Inferior parietal cortex (tissue), 1 donor: ENCODE results near the gene HADHA.
A peak's percentile ranks its signal among the peaks of the same experiment; 100 is the strongest.
"Not testable (repeated sequence)": the region's sequence is repeated elsewhere in the genome, so short reads cannot be mapped to it uniquely, and the experiment has no call there.

Experiments
- DNase-seq: peaks from one replicate; pipeline ENCODE4 v3.0.0-alpha.2; 2016; ENCODE audit errors: extremely low spot score

The HADHA gene

DNA sequence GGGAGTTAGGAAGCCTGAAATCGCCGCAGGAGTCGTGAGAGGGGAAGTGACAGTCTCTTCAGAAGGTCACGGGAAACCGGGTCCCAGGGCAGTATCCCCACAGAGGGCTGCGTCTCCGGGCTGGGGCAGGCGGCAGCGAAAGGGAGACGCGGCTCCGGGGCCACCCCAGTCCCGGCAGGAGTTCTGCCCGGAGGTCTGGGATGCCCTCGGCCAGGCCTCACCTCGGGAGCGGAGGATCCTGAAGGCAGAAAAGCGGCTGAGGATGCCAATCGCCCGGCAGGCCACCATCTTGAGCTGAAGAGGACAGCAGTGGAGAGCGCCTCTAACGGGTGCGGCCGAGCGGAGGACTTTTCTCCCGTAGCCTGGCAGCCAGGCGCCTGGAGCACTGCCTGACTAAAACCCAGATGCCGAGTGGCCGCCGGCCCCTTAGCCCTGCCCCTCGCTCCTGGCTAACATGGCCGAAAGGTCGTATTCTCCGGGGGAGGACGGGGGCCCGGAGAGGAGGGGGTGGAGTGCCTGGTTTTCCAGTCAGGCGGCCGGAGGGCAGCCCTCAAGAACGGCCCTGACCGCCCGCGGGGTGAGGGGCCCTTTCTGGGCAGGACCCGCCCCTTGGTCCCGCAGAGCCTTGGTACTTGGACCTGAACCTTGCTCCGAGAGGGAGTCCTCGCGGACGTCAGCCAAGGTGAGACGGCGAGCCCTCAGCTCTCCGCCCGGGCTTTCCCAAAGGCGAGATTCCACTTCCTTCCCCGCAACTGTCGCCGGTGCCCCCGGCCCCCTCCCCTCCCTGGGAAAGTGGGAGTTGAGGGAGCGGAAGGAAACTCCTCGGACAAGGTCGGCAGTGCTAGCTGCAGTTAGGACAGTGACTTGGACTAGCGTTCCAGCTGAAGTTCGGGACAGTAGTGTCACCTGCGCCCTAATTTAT, at the start of gene HADHA, which contains the start of gene HADHB:
Gene HADHA, minus strand, starts transcription at position 324 of the 922 bp plus-strand sequence. Its CDS starts 36 bp downstream, at position 288.
Gene HADHB, plus strand, starts transcription at position 631 of the 922 bp plus-strand sequence. CDS start 9,316 bp downstream, outside the sequence.
- DNase-seq: peak; percentile 85

DNA sequence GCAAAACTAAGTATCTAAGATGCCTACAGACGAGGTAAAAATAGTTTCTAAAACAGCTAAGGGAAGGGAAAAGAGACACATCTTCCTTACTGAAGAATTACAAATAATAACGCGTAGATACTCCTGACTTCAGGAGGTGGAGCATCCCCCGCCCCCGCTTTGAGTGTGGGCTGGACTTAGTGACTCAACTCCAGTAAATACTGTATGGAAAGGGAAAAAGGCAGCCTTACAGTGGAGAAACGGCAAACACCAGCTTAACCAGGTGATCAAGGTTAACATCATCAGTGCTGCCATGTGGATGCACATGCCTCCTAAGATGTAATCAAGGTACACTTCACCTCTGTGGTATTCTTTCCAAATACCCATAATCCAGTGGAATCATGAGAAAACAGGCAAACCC, 48.2 kb upstream of the HADHA start:
- no peak for DNase-seq

DNA sequence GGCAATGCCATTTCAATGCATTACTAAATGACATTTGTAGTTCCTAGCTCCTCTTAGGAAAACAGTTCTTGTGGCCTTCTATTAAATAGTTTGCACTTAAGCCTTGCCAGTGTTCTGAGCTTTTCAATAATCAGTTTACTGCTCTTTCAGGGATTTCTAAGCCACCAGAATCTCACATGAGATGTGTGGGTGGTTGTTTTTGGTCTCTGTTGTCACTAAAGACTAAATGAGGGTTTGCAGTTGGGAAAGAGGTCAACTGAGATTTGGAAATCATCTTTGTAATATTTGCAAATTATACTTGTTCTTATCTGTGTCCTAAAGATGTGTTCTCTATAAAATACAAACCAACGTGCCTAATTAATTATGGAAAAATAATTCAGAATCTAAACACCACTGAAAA, 45.6 kb upstream of the HADHA start:
- DNase-seq: no peak

DNA sequence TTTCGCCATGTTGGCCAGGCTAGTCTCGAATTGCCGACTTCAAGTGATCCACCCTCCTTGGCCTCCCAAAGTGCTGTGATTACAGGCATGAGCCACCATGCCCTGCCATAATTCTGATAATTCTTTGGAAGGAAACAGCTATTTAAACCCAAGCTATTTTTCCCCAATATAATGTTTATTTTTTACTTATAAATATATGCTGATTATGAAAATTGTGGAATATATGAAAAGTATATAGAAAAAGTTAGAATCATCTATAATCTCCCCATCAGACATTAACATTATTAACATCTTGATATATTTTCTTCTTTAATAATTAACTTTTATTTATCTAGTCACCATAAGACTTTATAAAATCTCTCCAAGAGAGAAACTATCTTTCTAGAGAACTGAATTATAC, 41.5 kb upstream of the HADHA start:
- no peak for DNase-seq

DNA sequence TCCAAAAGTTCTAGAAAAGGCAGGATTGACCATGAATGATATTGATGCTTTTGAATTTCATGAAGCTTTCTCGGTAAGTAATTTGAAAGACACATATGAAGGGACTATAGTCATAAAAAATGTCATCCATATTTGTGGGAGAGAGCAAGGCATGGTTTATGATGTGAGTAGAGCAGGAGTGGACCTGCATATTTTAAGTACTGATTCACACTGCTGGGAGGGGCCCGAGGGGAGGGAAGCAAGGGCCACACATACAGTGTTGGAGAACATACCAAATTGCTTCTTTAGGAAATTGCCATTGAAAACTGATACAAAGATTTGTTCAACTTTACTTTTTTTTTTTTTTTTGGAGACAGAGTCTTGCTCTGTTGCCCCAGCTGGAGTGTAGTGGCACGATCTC, 39.7 kb upstream of the HADHA start:
- no peak for DNase-seq

DNA sequence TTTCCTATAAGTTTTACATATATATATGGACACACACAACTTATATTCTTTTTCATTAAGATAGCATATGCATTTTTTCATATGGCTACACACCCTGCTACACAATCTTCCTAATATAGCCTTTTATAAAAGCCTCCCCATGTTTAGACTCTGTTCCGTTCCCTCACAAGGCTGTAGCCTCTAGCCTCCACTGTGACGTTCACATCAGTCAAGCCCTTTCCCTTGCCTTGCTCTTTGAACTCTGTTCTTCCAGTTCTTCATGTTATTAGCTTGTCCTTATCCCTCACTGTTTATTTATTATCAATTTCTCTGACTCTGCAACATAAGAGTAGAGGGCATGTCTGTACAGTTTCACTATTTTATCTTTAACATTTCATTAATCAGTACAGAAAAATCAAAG, 39.2 kb upstream of the HADHA start:
- DNase-seq: no peak

DNA sequence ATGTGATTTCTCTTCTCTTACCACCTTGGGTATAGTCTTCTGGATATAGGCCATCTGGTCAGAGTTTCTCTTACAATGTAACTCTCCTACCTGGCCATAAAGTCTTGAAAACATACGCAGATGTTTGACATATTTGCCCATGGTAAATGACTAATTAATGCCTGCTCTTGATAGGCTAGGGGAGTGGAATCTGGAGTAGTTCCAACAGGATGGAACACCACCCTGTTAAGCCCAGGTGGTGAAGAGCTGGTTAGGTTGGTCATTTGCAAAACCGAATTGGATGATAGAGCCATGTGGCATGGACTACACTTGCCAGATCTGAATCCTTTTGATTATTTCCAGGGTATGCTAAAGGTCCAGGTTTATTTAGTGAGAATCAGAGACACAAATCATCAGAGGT, 36.8 kb upstream of the HADHA start:
- DNase-seq: no peak

DNA sequence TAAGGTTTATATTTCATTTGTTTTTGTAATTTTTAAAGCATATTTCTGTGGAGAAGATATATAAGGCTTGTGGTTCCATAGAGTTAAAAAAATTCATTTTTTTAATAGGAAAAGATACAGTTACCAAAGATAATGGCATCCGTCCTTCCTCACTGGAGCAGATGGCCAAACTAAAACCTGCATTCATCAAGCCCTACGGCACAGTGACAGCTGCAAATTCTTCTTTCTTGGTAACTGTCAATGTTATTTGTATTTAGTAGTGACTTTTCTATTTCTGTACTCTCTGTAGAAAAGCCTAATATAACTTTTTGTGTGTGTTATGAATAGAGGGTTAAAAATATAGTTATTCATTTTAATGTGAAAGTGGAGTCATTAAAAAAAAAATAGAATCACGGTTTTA, 35.5 kb upstream of the HADHA start:
- DNase-seq: no peak

DNA sequence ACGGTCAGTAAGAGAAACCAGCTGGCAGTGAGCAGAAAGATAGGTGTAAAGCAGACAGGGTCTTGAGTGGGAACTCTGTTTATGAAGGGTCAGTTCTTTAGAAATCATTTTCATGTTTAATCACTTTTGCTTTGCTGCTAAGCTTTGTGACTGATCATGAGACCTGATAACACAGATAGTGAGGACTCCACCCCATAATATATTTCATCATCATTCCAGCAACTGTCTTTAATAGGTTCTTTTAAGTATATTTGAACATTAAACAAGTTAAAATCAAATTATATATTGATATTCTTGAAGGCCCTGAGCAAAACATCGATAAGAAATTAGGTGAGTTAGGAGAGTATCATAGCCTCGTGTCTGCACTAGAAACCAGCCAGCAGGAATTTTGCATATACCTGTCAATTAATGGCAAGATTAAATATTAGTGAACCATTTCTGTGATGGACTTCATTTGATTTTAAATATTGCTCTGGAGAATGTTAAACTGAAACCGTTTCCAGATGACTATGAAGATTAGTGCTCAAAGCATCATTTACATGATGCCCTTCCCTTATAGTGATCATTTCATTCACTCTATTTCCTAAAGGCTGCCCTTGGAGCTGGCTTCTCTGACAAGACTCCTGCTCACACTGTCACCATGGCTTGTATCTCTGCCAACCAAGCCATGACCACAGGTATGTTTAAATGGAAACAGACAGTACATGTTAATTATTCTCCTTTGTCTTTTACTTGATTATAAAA, 32.2 kb upstream of the HADHA start:
- no peak for DNase-seq

DNA sequence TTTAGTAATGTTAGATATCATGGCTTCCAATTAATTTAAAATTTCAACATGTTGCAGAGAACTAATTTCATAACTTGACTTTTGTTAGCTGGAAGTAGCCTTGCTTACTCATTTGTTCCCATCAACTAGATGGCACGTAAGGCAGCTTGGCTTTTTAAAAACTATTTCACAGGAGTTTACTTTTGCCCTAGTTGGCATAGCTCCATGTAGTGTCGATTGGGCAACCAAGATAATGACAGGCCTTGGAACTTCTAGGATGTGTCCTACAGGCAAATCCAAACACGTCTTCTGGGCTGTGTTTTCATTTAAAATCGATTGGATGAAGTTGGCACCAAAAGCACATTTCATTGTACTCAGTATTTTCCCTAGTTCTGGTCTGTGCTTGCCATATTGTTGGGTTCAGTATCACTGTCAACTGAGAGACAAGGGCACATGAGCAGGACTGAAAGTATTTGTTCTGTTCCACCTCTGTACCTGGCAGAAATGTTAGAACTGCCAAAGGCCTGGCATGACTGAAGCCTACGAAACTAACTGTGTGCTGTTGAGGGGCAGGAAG, 29.7 kb upstream of the HADHA start:
- DNase-seq: no peak

DNA sequence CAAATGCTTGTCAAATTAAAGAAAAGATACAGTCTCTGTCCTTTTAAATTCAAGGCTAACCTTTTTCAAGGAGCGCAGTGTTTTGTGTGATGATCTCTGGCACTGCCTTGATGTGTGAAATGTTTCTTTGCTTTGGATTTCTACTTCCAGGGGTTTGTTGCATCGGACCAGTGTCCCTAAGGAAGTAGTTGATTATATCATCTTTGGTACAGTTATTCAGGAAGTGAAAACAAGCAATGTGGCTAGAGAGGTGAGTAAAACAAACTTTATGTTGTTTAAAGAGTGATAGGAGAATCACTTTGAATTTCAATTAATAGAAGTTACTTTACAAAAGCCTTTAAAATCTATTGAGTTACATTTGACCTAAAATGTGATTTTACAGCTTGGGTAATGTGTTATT, 29.1 kb upstream of the HADHA start:
- DNase-seq: no peak

DNA sequence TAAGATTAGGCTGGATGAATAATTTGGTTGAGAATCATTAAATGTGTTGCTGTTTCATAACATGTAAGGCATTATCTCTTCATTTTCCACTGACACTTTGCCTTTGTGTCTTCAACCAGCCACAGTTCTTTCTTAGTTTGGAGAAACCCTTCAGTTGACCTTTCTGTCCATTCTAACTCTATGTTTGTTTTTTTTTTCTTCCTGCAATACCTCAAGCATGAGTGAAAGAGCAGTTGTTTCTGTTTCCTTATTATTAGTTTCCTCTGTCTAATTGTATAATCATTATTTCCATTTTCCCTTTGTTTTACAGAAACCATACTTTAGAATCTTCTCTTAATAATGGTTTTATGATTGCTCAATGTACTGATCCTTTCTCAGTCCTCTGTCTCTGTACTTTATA, 25.9 kb upstream of the HADHA start:
- DNase-seq: no peak

DNA sequence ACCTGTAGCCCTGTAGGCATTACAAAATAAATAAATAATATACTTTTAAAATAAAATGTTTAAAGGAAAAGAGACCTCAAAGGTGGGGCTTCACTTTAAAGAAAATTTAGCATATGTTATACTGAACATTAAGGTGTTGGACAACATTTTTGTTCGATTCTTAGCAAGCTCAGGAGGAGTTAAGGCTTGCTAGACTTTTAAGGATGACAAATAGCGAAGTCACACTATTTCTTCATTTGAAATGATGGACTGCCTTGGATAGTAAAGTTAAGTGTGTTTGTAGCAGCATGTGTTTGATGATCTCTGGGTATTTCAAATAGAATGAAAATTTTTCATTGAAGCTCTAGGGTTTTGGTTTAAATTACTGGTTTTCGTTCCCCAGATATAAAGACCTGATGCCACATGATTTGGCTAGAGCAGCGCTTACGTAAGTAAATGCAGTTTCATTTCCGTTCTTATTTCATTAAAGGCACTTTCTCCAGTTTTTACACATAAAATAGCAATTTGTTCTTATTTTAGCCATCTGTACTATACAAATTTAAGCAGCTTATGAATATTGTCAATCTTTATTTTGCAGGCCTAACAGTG, 25.2 kb upstream of the HADHA start:
- no peak for DNase-seq

DNA sequence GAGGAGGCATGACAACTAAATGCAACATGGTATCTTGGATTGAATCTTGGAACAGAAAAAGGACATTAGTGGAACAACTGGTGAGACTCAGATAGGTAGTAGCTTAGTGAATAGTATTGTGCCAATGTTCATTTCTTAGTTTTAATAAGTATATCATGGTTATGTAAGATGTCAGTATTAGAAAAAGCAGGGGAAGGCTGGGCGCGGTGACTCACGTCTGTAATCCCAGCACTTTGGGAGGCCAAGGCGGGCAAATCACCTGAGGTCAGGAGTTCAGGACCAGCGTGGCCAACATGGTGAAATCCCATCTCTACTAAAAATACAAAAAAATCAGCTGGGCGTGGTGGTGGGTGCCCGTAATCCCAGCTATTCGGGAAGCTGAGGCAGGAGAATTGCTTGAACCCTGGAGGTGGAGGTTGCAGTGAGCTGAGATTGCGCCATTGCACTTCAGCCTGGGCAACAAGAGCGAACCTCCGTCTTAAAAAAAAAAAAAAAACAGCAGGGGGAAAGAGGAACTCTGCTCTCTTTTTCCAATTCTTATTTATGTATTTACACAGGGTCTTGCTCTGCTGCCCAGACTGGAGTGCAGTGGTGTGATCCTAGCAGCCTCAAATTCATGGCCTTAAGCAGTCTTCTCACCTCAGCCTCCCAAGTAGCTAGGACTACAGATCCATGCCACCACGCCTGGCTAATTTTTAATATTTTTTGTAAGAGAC, 24.4 kb upstream of the HADHA start:
- not testable (repeated sequence) for DNase-seq

DNA sequence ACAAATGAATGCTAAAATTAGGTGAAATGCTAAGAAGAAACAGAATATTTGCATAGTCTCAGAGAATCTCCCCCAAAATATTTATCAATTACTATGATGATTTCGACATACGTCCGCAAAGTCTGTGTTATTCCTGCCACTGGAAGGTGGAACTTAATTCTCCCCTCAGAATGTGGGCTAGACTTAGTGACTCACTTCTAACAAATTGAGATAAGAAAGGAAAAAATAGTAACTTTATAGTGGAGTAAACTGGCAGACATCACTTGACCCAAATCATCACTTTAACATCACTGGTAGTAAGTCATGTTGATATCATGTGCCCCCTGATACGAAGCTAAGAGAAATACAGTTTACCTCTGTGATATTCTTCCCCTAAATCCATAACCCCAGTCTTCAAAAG, 23.8 kb upstream of the HADHA start:
- no peak for DNase-seq

DNA sequence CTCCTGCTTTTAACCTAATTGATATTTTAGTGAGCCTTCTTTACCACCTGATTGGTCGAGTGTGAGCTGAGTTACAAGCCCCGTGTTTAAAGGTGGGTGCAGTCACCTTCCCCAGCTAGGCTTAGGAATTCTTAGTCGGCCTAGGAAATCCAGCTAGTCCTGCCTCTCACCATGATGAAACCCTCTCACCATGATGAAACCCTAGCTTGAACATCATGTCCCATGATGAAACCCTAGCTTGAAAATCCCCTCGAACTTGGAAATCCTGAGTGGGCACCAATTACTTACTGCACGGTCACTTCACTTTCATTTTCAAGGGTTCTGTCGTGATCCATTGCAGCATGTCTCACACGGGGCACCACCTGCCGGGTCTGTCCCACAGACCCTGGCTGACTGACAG, 14.4 kb upstream of the HADHA start:
- DNase-seq: not testable (repeated sequence)

DNA sequence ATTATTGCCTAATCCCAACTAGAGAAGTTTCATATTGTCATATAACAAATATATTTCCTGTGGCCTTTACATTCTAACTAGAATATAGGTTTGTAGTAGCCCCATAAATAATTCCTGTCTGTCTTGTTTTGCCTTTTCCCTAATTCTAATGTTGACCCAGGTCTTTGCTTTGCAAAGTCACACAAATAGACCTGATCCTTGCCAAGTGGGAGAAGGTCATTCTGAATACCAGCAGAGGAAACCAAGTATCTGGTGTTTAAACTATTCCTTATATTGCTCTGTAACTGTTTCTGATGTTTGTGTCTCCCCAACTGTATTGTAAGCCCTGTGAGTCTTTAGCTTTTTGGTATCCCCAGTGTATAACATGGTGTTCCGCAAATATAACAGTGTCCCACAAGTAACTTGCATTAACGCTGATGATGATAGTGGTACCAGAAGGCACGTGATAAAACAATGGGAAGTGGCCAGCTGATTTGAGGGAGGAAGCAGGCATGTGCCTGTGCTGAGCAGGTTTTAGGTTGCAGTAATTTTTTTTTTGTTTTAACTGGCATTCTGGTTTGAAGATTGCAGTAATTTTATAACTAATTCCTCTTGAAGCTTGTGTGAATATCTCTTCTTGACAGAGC, 11.4 kb upstream of the HADHA start:
- no peak for DNase-seq

DNA sequence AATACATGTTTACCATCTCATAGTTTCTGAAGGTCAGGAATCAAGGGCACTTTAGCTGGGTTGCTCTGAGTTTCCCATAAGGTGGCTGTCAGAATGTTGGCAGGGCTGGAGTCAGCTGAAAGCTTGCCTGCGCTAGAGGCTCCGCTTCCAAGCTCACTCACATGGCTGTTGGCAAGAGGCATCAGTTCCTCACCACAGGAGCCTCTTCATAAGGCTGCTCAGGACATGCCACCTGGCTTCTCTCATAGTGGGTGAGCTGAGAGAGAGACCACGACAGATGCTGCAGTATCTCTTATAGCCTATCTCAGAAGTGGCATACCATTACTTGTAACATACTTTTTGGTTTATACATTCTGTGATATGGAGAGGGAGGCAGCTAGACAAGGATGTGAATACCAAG, 7.5 kb upstream of the HADHA start:
- no peak for DNase-seq

DNA sequence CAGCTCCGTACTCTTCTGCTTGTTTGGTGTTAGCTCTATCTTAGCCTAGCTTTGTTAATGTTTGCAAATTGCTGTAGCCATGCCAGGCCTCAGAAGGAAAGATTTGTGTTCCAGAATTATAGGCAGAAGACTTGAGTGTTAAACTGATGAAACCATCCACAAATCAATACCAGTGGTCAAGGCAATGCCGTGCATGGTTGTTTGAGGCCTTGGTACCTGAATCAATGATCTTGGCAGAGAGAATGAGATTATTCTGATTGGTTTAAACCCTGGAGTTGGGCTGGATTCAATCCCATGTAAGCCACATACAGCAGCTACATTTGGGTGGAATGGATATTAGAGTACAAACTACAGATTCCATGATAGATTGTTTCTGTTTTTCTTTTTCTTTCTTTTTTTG, 5.2 kb upstream of the HADHA start:
- DNase-seq: no peak

DNA sequence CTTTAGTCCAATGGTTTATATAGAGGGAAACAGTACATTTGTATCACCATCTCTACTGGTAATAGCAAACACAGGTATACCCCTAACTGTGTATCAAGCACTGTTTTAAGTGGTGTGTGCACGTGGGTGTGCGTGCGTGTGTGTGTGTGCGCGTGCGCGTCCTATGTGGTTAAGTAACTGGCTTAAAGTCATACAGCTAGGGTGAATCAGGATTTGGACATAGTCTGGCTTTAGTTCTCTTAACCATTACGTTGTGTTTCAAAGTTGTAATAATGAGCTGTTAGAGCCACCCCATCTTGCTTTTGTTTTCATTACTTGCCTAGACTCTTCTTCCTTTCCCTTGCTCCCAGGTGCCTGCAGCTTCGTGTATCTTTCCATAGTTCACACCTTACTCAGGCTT, 2.4 kb upstream of the HADHA start:
- no peak for DNase-seq

DNA sequence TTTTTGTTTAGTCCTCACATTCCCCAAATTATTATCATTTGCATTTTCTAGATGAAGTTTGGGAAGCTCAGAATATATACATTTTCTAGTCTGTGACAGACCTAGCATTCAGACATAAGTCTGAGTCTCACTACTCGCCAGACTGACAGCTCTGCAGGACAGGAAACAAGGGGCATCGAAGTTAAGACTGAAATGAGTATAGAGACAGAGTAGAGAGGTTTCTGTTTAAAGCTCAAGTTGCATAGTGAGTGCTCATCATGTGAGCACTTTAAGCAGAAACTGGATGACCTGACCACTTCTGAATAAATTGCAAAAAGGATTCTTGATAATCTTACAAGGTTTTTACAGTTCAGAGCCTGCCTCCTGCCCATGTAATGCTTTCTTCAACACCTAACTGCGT, 1.4 kb upstream of the HADHA start:
- DNase-seq: no peak
